Measurements from ENCODE around the gene FRMD4A. TPM values are rescaled to one million over a fixed set of nuclear protein-coding genes. Genes with fewer than 3 reads are reported as not detected.

Gene FRMD4A
- total RNA-seq, 2 donors from 2014 or later, result 8.6 to 10.2 TPM

GRCh38 chr10:14190702-14191101 is 140.0 kb downstream of the FRMD4A start:
- H3K9me3 ChIP-seq, result no peaks in the 10 kb centered on the region
- no peaks in the 10 kb centered on the region for H3K36me3 ChIP-seq
- no peak overlapping the region for H3K9ac ChIP-seq (ENCODE audit: low read depth in 2 of 2, low read length in 2 of 2)
- no peak overlapping the region for H3K27ac ChIP-seq
- H3K27me3 ChIP-seq, result no peaks in the 10 kb centered on the region
- intact Hi-C loops (cut with DNase I), result loop anchor here (10.0 kb wide), 1 partner anchor 294 kb away; no protein-coding TSS in a partner anchor
- no peaks in the 10 kb centered on the region for H3K4me1 ChIP-seq
- H3K4me3 ChIP-seq, result no peak overlapping the region
- no peak for TF ChIP-seq CTCF (IDR thresholded peaks at IDR 0.05)
- DNase-seq, result no peak

GRCh38 chr10:14186245-14186644 is 144.5 kb downstream of the FRMD4A start:
- Histone ChIP-seq H3K27me3 (no peaks in the 10 kb centered on the region), H3K27ac (no peak overlapping the region), H3K9me3 (no peaks in the 10 kb centered on the region), H3K36me3 (no peaks in the 10 kb centered on the region), H3K4me1 (no peaks in the 10 kb centered on the region), H3K9ac (ENCODE audit: low read depth in 2 of 2, low read length in 2 of 2) (no peak overlapping the region), H3K4me3 (no peak overlapping the region)
- no peak for DNase-seq
- no peak for TF ChIP-seq CTCF (IDR thresholded peaks at IDR 0.05)
- intact Hi-C loops (cut with DNase I), result no loop called here

GRCh38 chr10:14185316-14186045 is 145.2 kb downstream of the FRMD4A start:
- Histone ChIP-seq H3K27me3 (no peaks in the 10 kb centered on the region), H3K36me3 (no peaks in the 10 kb centered on the region), H3K4me1 (no peaks in the 10 kb centered on the region), H3K27ac (no peak overlapping the region), H3K9ac (ENCODE audit: low read depth in 2 of 2, low read length in 2 of 2) (no peak overlapping the region), H3K4me3 (no peak overlapping the region), H3K9me3 (no peaks in the 10 kb centered on the region)
- intact Hi-C loops (cut with DNase I), result no loop called here
- DNase-seq, result no peak
- TF ChIP-seq CTCF (IDR thresholded peaks at IDR 0.05), result no peak

DNA sequence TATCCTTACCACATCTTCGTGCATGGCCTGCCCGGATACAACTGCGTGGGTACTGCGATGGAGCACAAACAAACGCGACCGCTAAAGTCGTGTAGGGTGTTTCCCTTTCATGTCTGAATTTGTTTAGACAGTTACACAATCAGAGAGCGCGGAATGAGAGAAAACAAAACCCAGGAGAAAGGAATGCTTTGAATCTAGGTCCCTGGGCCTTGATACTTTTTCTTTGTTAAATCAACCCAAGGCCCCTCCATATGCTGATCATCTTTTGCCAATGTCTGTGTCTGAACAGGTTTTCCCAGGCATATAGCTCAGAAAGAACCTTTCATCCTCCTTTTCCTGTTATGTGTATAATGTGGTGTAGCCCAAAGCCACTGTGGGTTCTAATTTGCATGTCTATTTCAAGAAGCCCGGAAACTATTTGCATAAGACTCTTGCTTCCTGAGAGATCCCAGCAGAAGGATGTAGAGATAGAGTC is 145.8 kb downstream of the FRMD4A start:
- H3K4me3 ChIP-seq, result no peak overlapping the region
- no peaks in the 10 kb centered on the region for H3K9me3 ChIP-seq
- H3K27me3 ChIP-seq, result peaks cover 3% of the 10 kb centered on the region
- TF ChIP-seq CTCF (IDR thresholded peaks at IDR 0.05), result no peak
- no peak overlapping the region for H3K9ac ChIP-seq (ENCODE audit: low read depth in 2 of 2, low read length in 2 of 2)
- H3K27ac ChIP-seq, result no peak overlapping the region
- intact Hi-C loops (cut with DNase I), result no loop called here
- no peaks in the 10 kb centered on the region for H3K4me1 ChIP-seq
- no peak for DNase-seq
- no peaks in the 10 kb centered on the region for H3K36me3 ChIP-seq

DNA sequence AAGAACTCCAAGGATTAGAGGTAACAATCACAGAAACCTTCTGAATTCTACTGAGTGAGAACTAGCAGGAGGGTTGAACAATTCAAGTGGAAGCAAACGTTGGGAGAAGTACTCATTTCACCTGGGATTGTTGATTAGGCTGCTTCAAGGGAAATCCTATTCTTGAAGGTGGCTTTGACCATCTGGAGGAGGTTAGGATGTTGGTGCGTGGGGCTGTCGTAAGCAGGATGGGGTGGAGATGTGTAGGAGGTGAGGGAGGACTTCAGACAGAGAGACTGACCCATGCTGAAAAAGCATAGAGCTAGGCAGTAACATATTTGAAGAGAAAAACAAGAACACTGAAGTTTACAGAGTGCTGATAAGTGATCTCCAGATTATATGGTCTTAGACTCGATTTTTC is 147.9 kb downstream of the FRMD4A start:
- H3K27me3 ChIP-seq, result peaks cover 4% of the 10 kb centered on the region
- no peak for TF ChIP-seq CTCF (IDR thresholded peaks at IDR 0.05)

More for the DNA sequence above, 147.9 kb downstream of the FRMD4A start:
- no peak overlapping the region for H3K4me3 ChIP-seq
- intact Hi-C loops (cut with DNase I), result no loop called here
- no peaks in the 10 kb centered on the region for H3K36me3 ChIP-seq
- no peaks in the 10 kb centered on the region for H3K9me3 ChIP-seq
- H3K27ac ChIP-seq, result no peak overlapping the region
- no peak for DNase-seq
- H3K9ac ChIP-seq (ENCODE audit: low read depth in 2 of 2, low read length in 2 of 2), result no peak overlapping the region
- no peaks in the 10 kb centered on the region for H3K4me1 ChIP-seq
